Keratinocyte (primary cell): ENCODE measurements around the gene CDKN1A. TPM values are rescaled to one million over a fixed set of nuclear protein-coding genes. Genes with fewer than 3 reads are reported as not detected.
A peak's percentile ranks its signal among the peaks of the same experiment; 100 is the strongest.

Experiments
- DNase-seq: peaks from one replicate; pipeline ENCODE4 v3.0.0-alpha.2; 2011; ENCODE audit warnings: low read depth, missing footprints, low spot score
- FAIRE-seq: peaks from 2 replicates; lab custom pipeline; 2011; peaks lifted over from hg19 to GRCh38; lab: Jason Lieb, UNC
- H2AFZ ChIP-seq: 2 replicates; pipeline ENCODE4 v1.6.0; 2012; ENCODE audit warnings: low read length, control low read depth, inconsistent platforms; ENCODE audit not compliant: control insufficient read depth
- H3K27ac ChIP-seq: 2 replicates; pipeline ENCODE4 v1.5.1; 2011; ENCODE audit warnings: low read length; ENCODE audit not compliant: control insufficient read depth, insufficient read depth
- H3K27me3 ChIP-seq: 3 replicates; pipeline ENCODE4 v1.6.0; 2011; ENCODE audit warnings: low read length; ENCODE audit not compliant: control insufficient read depth, insufficient read depth; ENCODE audit errors: extremely low read depth
- H3K36me3 ChIP-seq, 2 experiments: 2 replicates in 1 of 2; 3 replicates in 1 of 2; pipeline ENCODE4 v1.5.1; 2011; ENCODE audit warnings: low read length in 2 of 2, mild to moderate bottlenecking in 1 of 2; ENCODE audit not compliant: control insufficient read depth in 2 of 2, insufficient read depth in 2 of 2; ENCODE audit errors: extremely low read depth in 1 of 2
- H3K4me1 ChIP-seq: 3 replicates; pipeline ENCODE4 v1.5.1; 2011; ENCODE audit warnings: low read length; ENCODE audit not compliant: control insufficient read depth, insufficient read depth; ENCODE audit errors: extremely low read depth
- H3K4me2 ChIP-seq: 3 replicates; pipeline ENCODE4 v1.6.0; 2011; ENCODE audit warnings: low read depth, low read length; ENCODE audit not compliant: control insufficient read depth, insufficient read depth; ENCODE audit errors: extremely low read depth
- H3K4me3 ChIP-seq, 3 experiments: fragments of 200-600 bp in 1 of 3; sonication (generic) in 1 of 3; 2 replicates in 2 of 3; 3 replicates in 1 of 3; pipeline ENCODE4 v1.5.1; 2011 to 2016; ENCODE audit warnings: low read length in 3 of 3, mild to moderate bottlenecking in 3 of 3, control low read depth in 2 of 3, inconsistent platforms in 1 of 3, low read depth in 1 of 3, mixed read lengths in 1 of 3, mixed run types in 1 of 3, moderate library complexity in 1 of 3; ENCODE audit not compliant: control insufficient read depth in 2 of 3, insufficient read depth in 2 of 3; ENCODE audit errors: extremely low read depth in 1 of 3
- H3K79me2 ChIP-seq: 2 replicates; pipeline ENCODE4 v1.6.0; 2012; ENCODE audit warnings: low read length; ENCODE audit not compliant: control insufficient read depth, insufficient read depth
- H3K9ac ChIP-seq: 3 replicates; pipeline ENCODE4 v1.6.0; 2011; ENCODE audit warnings: low read length; ENCODE audit not compliant: control insufficient read depth, insufficient read depth; ENCODE audit errors: extremely low read depth
- H3K9me1 ChIP-seq: 3 replicates; pipeline ENCODE4 v1.6.0; 2011; ENCODE audit warnings: low read length; ENCODE audit not compliant: control insufficient read depth, insufficient read depth; ENCODE audit errors: extremely low read depth
- H3K9me3 ChIP-seq: 2 replicates; pipeline ENCODE4 v1.5.1; 2012; ENCODE audit warnings: low read depth, low read length; ENCODE audit not compliant: control insufficient read depth
- H4K20me1 ChIP-seq: 3 replicates; pipeline ENCODE4 v1.6.0; 2011; ENCODE audit warnings: low read length; ENCODE audit not compliant: control insufficient read depth, insufficient read depth; ENCODE audit errors: extremely low read depth
- EZH2 ChIP-seq: IDR thresholded peaks from one replicate; pipeline ENCODE4 v1.6.1; 2012; ENCODE audit warnings: inconsistent platforms, mild to moderate bottlenecking, low read length, moderate library complexity
- dilution Hi-C: fragments of 300-500 bp; cut with MboI; formaldehyde crosslinking; loops from one replicate; pipeline ENCODE4 v1.7.0; 2020; ENCODE audit warnings: low sequenced_read_pairs; ENCODE audit not compliant: extremely low pct_ligation_motif_present
- polyA plus RNA-seq, 5 experiments: library from polyadenylated mRNA; depleted of rRNA in 3 of 5; stranded (reverse) in 3 of 5; stranded (forward) in 1 of 5; unstranded in 1 of 5; fragments of >200 nt; gene quantifications; 1 replicate in 1 of 5; 2 replicates in 3 of 5; 3 replicates in 1 of 5; pipeline versions ENCODE4 v1.2.1 to v1.2.3, GENCODE V29; 2011 to 2012; ENCODE audit warnings: missing spikeins in 2 of 5, low read depth in 1 of 5, low replicate concordance in 1 of 5
- TF ChIP-seq, protein P1 (sequence below), 3 experiments: IDR thresholded peaks in 1 of 3; conservative IDR thresholded peaks in 1 of 3; optimal IDR thresholded peaks in 1 of 3; 2 replicates in 2 of 3; 3 replicates in 1 of 3; pipeline versions ENCODE3 to v1.5.1; 2011; ENCODE audit warnings: low read length in 3 of 3, mild to moderate bottlenecking in 3 of 3, moderate library complexity in 2 of 3, control low read depth in 1 of 3, inconsistent platforms in 1 of 3; ENCODE audit not compliant: insufficient read depth in 2 of 3; ENCODE audit errors: extremely low read depth in 1 of 3

CDKN1A gene
- polyA plus RNA-seq, 1 donor (not counting 4 experiments of a cell fraction or from before 2014, with no cell fraction given): 185 TPM

DNA sequence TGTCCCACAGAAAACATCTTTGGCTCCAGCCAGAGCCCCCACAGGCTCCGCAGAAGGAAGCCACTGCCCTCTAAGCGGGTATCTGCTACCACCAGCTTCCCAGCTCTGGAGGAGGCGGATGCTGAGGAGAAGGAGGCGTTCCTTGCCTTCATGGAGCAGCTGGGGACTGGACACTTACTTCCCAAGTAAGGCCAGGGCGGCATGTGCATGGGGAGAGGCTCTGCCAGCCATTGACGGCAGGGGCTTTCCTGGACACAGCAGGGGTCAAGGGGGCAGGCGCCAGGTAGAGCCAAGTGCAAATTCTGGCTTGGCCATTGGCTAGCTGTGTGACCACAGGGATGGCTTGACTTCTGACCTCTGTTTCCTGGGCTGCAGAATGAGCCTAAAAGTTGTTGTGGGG, 37.0 kb downstream of the CDKN1A start:
- no peaks in the 10 kb centered on the region for H3K36me3 ChIP-seq
- H3K4me1 ChIP-seq: peaks cover 9% of the 10 kb centered on the region
- no peak overlapping the region for H3K4me3 ChIP-seq
- no peaks in the 10 kb centered on the region for H3K9me3 ChIP-seq
- dilution Hi-C loops: no loop called here
- H3K9me1 ChIP-seq: no peaks in the 10 kb centered on the region
- no peak overlapping the region for H3K4me2 ChIP-seq
- no peak overlapping the region for H3K9ac ChIP-seq
- DNase-seq (no peak), FAIRE-seq (no peak)
- no peaks in the 10 kb centered on the region for H4K20me1 ChIP-seq
- H3K27ac ChIP-seq: no peak overlapping the region
- TF ChIP-seq, protein P1, sequence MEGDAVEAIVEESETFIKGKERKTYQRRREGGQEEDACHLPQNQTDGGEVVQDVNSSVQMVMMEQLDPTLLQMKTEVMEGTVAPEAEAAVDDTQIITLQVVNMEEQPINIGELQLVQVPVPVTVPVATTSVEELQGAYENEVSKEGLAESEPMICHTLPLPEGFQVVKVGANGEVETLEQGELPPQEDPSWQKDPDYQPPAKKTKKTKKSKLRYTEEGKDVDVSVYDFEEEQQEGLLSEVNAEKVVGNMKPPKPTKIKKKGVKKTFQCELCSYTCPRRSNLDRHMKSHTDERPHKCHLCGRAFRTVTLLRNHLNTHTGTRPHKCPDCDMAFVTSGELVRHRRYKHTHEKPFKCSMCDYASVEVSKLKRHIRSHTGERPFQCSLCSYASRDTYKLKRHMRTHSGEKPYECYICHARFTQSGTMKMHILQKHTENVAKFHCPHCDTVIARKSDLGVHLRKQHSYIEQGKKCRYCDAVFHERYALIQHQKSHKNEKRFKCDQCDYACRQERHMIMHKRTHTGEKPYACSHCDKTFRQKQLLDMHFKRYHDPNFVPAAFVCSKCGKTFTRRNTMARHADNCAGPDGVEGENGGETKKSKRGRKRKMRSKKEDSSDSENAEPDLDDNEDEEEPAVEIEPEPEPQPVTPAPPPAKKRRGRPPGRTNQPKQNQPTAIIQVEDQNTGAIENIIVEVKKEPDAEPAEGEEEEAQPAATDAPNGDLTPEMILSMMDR (optimal IDR thresholded peaks at IDR 0.05 in 1 of 3, IDR thresholded peaks at IDR 0.05 in 1 of 3, conservative IDR thresholded peaks at IDR 0.05 in 1 of 3; ENCODE audit: extremely low read depth in 1 of 3, insufficient read depth in 2 of 3, low read length in 3 of 3): no peak
- TF ChIP-seq EZH2: no peak
- no peaks in the 10 kb centered on the region for H3K79me2 ChIP-seq
- H3K27me3 ChIP-seq: peaks cover 8% of the 10 kb centered on the region
- no peak overlapping the region for H2AFZ ChIP-seq

DNA sequence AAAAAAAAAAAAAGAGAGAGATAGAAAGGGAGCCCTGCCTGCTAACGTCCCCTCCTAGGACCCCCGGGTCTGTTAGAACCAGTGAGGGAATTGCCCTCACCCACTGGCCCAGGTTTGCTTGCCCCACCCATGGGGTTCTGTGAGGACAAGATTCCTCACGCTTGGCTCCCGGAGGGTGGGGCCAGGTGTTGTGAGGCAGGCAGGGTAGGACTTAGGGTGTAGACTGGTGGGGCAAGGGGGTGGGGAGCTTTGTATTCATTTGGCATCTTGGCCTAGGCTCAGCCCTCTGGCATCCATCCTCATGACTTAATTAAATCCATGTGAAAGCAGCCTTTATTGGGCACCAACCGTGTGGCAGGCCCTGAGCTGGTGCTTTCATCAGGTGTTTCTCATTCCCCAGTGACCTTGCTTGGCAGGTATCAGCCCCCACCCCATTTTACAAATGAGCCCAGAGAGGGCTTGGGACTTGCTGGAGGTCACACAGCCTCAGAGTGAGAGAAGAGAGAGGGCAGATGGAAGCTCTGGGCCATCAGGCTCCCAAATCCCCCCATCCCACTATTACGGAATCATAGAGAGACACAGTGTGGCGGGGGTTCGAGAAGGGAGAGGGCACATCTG, 38.1 kb downstream of the CDKN1A start:
- H3K27ac ChIP-seq: no peak overlapping the region

More for the DNA sequence above, 38.1 kb downstream of the CDKN1A start:
- dilution Hi-C loops: no loop called here
- Histone ChIP-seq H3K27me3 (peaks cover 8% of the 10 kb centered on the region), H3K4me1 (peaks cover 9% of the 10 kb centered on the region), H3K9me3 (no peaks in the 10 kb centered on the region), H3K4me2 (peak overlapping the region; percentile 27), H3K9ac (no peak overlapping the region), H3K79me2 (no peaks in the 10 kb centered on the region), H4K20me1 (no peaks in the 10 kb centered on the region), H3K36me3 (no peaks in the 10 kb centered on the region), H3K9me1 (no peaks in the 10 kb centered on the region), H2AFZ (peak overlapping the region; percentile 19), H3K4me3 (no peak overlapping the region)
- peak; percentile 48 for FAIRE-seq
- DNase-seq: no peak
- TF ChIP-seq EZH2: no peak
- TF ChIP-seq, protein P1 (optimal IDR thresholded peaks at IDR 0.05 in 1 of 3, IDR thresholded peaks at IDR 0.05 in 1 of 3, conservative IDR thresholded peaks at IDR 0.05 in 1 of 3; ENCODE audit: extremely low read depth in 1 of 3, insufficient read depth in 2 of 3, low read length in 3 of 3): no peak
